Panc1 (cell line): ENCODE data around the gene SNX15. TPM values are rescaled to one million over a fixed set of nuclear protein-coding genes. Genes with fewer than 3 reads are reported as not detected.

ENCODE experiments used
- ATAC-seq: fragments of 200-7000 bp; cut with Tn5 transposase; 2 replicates; pipeline ENCODE4 v1.9.1; 2020; ENCODE audit warnings: mild to moderate bottlenecking, moderate library complexity
- BruUV-seq: library from RNA; stranded (reverse); fragments of 400-500 nt; replicated peaks from 2 replicates; lab custom pipeline; 2021; lab: Mats Ljungman, UMichigan
- CTCF ChIA-PET: fragments of 300-600 bp; sonication (Branson Sonifier 250); formaldehyde crosslinking; loops from one replicate; lab custom pipeline; 2022; ENCODE audit warnings: antibody characterized with exemption; lab: Charles Lee
- POLR2A ChIA-PET: fragments of 300-600 bp; sonication (Branson Sonifier 250); formaldehyde crosslinking; loops from one replicate; lab custom pipeline; 2022; ENCODE audit warnings: antibody characterized with exemption; lab: Charles Lee
- DNase-seq: peaks from one replicate; pipeline ENCODE4 v3.0.0-alpha.2; 2010; ENCODE audit warnings: low read depth, low spot score
- H3K27ac ChIP-seq: 2 replicates; pipeline ENCODE4 v1.5.1; 2011; ENCODE audit warnings: mild to moderate bottlenecking, low read length, inconsistent platforms
- H3K27me3 ChIP-seq: fragments of 200-500 bp; sonication (Bioruptor generic); 2 replicates; pipeline ENCODE4 v1.6.0; 2014; ENCODE audit warnings: low read length, inconsistent platforms; ENCODE audit not compliant: control insufficient read depth, insufficient read depth
- H3K36me3 ChIP-seq: fragments of 200-500 bp; sonication (Bioruptor generic); 2 replicates; pipeline ENCODE4 v1.5.1; 2014; ENCODE audit warnings: inconsistent platforms, mild to moderate bottlenecking, low read length, moderate library complexity; ENCODE audit not compliant: control insufficient read depth, insufficient read depth
- H3K4me1 ChIP-seq: 2 replicates; pipeline ENCODE4 v1.5.1; 2011; ENCODE audit warnings: inconsistent platforms, mild to moderate bottlenecking, low read length, moderate library complexity; ENCODE audit not compliant: control insufficient read depth, insufficient read depth
- H3K4me3 ChIP-seq, 2 experiments: 2 replicates each; pipeline ENCODE4 v1.5.1; 2011 to 2012; ENCODE audit warnings: low read depth in 2 of 2, low read length in 2 of 2, mild to moderate bottlenecking in 2 of 2, inconsistent platforms in 1 of 2, moderate library complexity in 1 of 2
- H3K9me3 ChIP-seq: fragments of 200-500 bp; sonication (Bioruptor generic); 2 replicates; pipeline ENCODE4 v1.5.1; 2014; ENCODE audit warnings: low read depth, mild to moderate bottlenecking, inconsistent platforms, low read length, moderate library complexity; ENCODE audit not compliant: control insufficient read depth, insufficient read depth
- CTCF ChIP-seq: fragments of 450-650 bp; IDR thresholded peaks from 2 replicates; pipeline ENCODE4 v1.5.1; 2017; ENCODE audit warnings: mild to moderate bottlenecking
- POLR2AphosphoS5 ChIP-seq: IDR thresholded peaks from 2 replicates; pipeline ENCODE4 v1.6.1; 2012; ENCODE audit warnings: mild to moderate bottlenecking, low read depth, low read length, moderate library complexity
- REST ChIP-seq, 2 experiments: IDR thresholded peaks; 2 replicates each; pipeline ENCODE4 v1.6.1; 2011 to 2012; ENCODE audit warnings: low read depth in 2 of 2, control low read depth in 1 of 2, low read length in 1 of 2, mild to moderate bottlenecking in 1 of 2, moderate library complexity in 1 of 2; ENCODE audit not compliant: insufficient read depth in 1 of 2
- SIN3A ChIP-seq: IDR thresholded peaks from 2 replicates; pipeline ENCODE4 v1.6.1; 2012; ENCODE audit warnings: low read depth, mild to moderate bottlenecking, low read length, moderate library complexity, borderline replicate concordance; ENCODE audit not compliant: insufficient read depth
- TCF7L2 ChIP-seq: IDR thresholded peaks from 2 replicates; pipeline ENCODE4 v1.6.1; 2011; ENCODE audit warnings: mild to moderate bottlenecking, low read depth, low read length, inconsistent platforms
- in situ Hi-C: cut with HindIII; loops from 2 replicates; pipeline ENCODE4 v1.10.0; 2016; ENCODE audit warnings: low sequenced_read_pairs, low pct_unique_long_range_greater_than_20kb
- intact Hi-C: fragments of 100-400 bp; cut with micrococcal nuclease; formaldehyde crosslinking; loops from one replicate; pipeline ENCODE4 v1.10.0; 2022; ENCODE audit not compliant: unreplicated experiment
- total RNA-seq: library from RNA; stranded (reverse); gene quantifications from one replicate; pipeline ENCODE4 v1.2.1, GENCODE V29; 2021; ENCODE audit not compliant: unreplicated experiment

Gene SNX15
- total RNA-seq, 1 experiment from 2014 or later: 51.5 TPM

GRCh38 chr11:64999478-64999877 is 27.8 kb upstream of the SNX15 start:
- Histone ChIP-seq H3K27ac (no peak overlapping the region), H3K9me3 (no peaks in the 10 kb centered on the region), H3K4me1 (peaks cover 4% of the 10 kb centered on the region; the same call in 1 of the 2 replicates), H3K36me3 (no peaks in the 10 kb centered on the region), H3K4me3 (no peak overlapping the region), H3K27me3 (no peaks in the 10 kb centered on the region)
- ATAC-seq (no peak), DNase-seq (no peak)
- ChIA-PET CTCF (no interaction called here), POLR2A (no interaction called here)
- TF ChIP-seq REST (IDR thresholded peaks at IDR 0.05; ENCODE audit: insufficient read depth in 1 of 2, low read depth in 2 of 2, low read length in 1 of 2) (no peak), SIN3A (no peak), CTCF (no peak), POLR2AphosphoS5 (no peak), TCF7L2 (no peak)
- BruUV-seq: no TSS peak
- in situ Hi-C loops: no loop called here
- intact Hi-C loops: loop anchor here (5.0 kb wide), 1 partner anchor 152 kb away; no protein-coding TSS in a partner anchor

- no peaks in the 10 kb centered on the region for H3K27me3 ChIP-seq
- no peak overlapping the region for H3K4me3 ChIP-seq
- no peak for ATAC-seq
- no peak for DNase-seq
- CTCF ChIA-PET: no interaction called here
- intact Hi-C loops (no loop called here), in situ Hi-C loops (no loop called here)
- no TSS peak for BruUV-seq
- H3K36me3 ChIP-seq: no peaks in the 10 kb centered on the region
- no peaks in the 10 kb centered on the region for H3K4me1 ChIP-seq
- POLR2A ChIA-PET: no interaction called here
- TF ChIP-seq CTCF (no peak), SIN3A (no peak), REST (IDR thresholded peaks at IDR 0.05; ENCODE audit: insufficient read depth in 1 of 2, low read depth in 2 of 2, low read length in 1 of 2) (no peak), POLR2AphosphoS5 (no peak), TCF7L2 (no peak)
- H3K9me3 ChIP-seq: no peaks in the 10 kb centered on the region
- H3K27ac ChIP-seq: no peak overlapping the region
These were observed 24.5 kb upstream of the SNX15 start for GRCh38 chr11:65002706-65003105.
